A549 (cell line): ENCODE data around the gene PCDHB13.
"Not testable (repeated sequence)": the region's sequence is repeated elsewhere in the genome, so short reads cannot be mapped to it uniquely, and the experiment has no call there.

ENCODE experiments used
- CHD2 ChIP-seq: fragments of 150-350 bp; IDR thresholded peaks from 2 replicates; pipeline ENCODE4 v1.6.1; 2014; ENCODE audit warnings: low read length; ENCODE audit not compliant: partially characterized antibody
- CHD4 ChIP-seq: fragments of 200-600 bp; sonication (generic); IDR thresholded peaks from 2 replicates; pipeline ENCODE4 v1.6.1; 2016; ENCODE audit warnings: antibody characterized with exemption, mild to moderate bottlenecking, borderline replicate concordance
- CTCF ChIP-seq: fragments of >200 bp; sonication (Bioruptor Twin); formaldehyde crosslinking; IDR thresholded peaks from 3 replicates; pipeline ENCODE4 v1.5.1; 2016
- EP300 ChIP-seq, 2 experiments: fragments of >200 bp; sonication (Bioruptor Twin); formaldehyde crosslinking; IDR thresholded peaks; 2 replicates in 1 of 2; 3 replicates in 1 of 2; pipeline ENCODE4 v1.6.1; 2016 to 2017
- MAX ChIP-seq: IDR thresholded peaks from 2 replicates; pipeline ENCODE4 v1.6.1; 2012
- POLR2A ChIP-seq: IDR thresholded peaks from 2 replicates; pipeline ENCODE4 v1.6.1; 2012; ENCODE audit warnings: mild to moderate bottlenecking, low read length
- RAD21 ChIP-seq, 2 experiments: fragments of >200 bp in 1 of 2; sonication (Bioruptor Twin) in 1 of 2; formaldehyde crosslinking in 1 of 2; IDR thresholded peaks in 1 of 2; conservative IDR thresholded peaks in 1 of 2; 2 replicates in 1 of 2; 3 replicates in 1 of 2; pipeline ENCODE4 v1.6.1; 2012 to 2018; ENCODE audit warnings: inconsistent platforms in 1 of 2
- RARB ChIP-seq: fragments of 250-450 bp; sonication (Bioruptor Pico); IDR thresholded peaks from 2 replicates; pipeline ENCODE4 v1.8.0; 2021; ENCODE audit warnings: mild to moderate bottlenecking, moderate library complexity
- REST ChIP-seq: fragments of 200-600 bp; sonication (generic); IDR thresholded peaks from 2 replicates; pipeline ENCODE4 v1.6.1; 2016; ENCODE audit warnings: antibody characterized with exemption, mild to moderate bottlenecking, moderate library complexity
- SMC3 ChIP-seq: fragments of >200 bp; sonication (Bioruptor Twin); formaldehyde crosslinking; IDR thresholded peaks from 3 replicates; pipeline ENCODE4 v1.6.1; 2018; ENCODE audit warnings: inconsistent platforms
- USF2 ChIP-seq: fragments of 450-650 bp; IDR thresholded peaks from 2 replicates; pipeline ENCODE4 v1.6.1; 2014; ENCODE audit warnings: antibody characterized with exemption

- not testable (repeated sequence) for TF ChIP-seq CTCF; SMC3; CHD4; RAD21 (conservative IDR thresholded peaks at IDR 0.05 in 1 of 2, IDR thresholded peaks at IDR 0.05 in 1 of 2); USF2; CHD2; POLR2A; EP300 (IDR thresholded peaks at IDR 0.05); REST; RARB; MAX
Measured at GRCh38 chr5:141201646-141202045, 12.1 kb upstream of the PCDHB13 start.
